H1 (cell line): ENCODE data around the gene DCTN5. TPM values are rescaled to one million over a fixed set of nuclear protein-coding genes. Genes with fewer than 3 reads are reported as not detected.

Experiments used
- RBBP5 ChIP-seq: IDR thresholded peaks from 2 replicates; pipeline ENCODE4 v1.7.1; 2012; ENCODE audit warnings: low read depth, mild to moderate bottlenecking, inconsistent platforms, low read length, moderate library complexity, borderline replicate concordance
- RFX5 ChIP-seq: IDR thresholded peaks from 2 replicates; pipeline ENCODE4 v1.6.1; 2011; ENCODE audit warnings: low read depth, low read length, improper control_type of control experiment, borderline replicate concordance
- SP1 ChIP-seq: IDR thresholded peaks from 2 replicates; pipeline ENCODE4 v1.6.1; 2011; ENCODE audit warnings: low read depth, low read length
- SP2 ChIP-seq: IDR thresholded peaks from 2 replicates; pipeline ENCODE4 v1.6.1; 2012; ENCODE audit warnings: mild to moderate bottlenecking, low read length, inconsistent platforms
- SRF ChIP-seq: IDR thresholded peaks from 2 replicates; pipeline ENCODE4 v1.6.1; 2011; ENCODE audit warnings: mild to moderate bottlenecking, low read depth, low read length, moderate library complexity
- polyA plus RNA-seq, 7 experiments: library from polyadenylated mRNA; depleted of rRNA in 3 of 7; stranded (reverse) in 5 of 7; unstranded in 2 of 7; fragments of >200 nt in 5 of 7; fragments of 200-250 nt in 2 of 7; gene quantifications; 1 replicate in 5 of 7; 2 replicates in 1 of 7; 4 replicates in 1 of 7; pipeline versions ENCODE4 v1.2.1 to v1.2.3, GENCODE V29; 2011 to 2013; ENCODE audit warnings: missing spikeins in 2 of 7, mixed read lengths in 2 of 7
- total RNA-seq: library from RNA; stranded (reverse); fragmentation: NEBNext Ultra II Directional; extraction: Animal tissue kit (Norgen Biotek cat#: 25700); gene quantifications from 2 replicates; pipeline ENCODE4 v1.2.1, GENCODE V29; 2021

The DCTN5 gene
- total and polyA plus RNA-seq, 2 of the 8 experiments (the other 6 are each of a cell fraction or from before 2014, with no cell fraction given), result 36.0 to 74.0 TPM

GRCh38 chr16:23704772-23705516 is 63.7 kb downstream of the DCTN5 start (continued):
- no peak for TF ChIP-seq SP2
- no peak for TF ChIP-seq SRF
- TF ChIP-seq SP1, result no peak
- TF ChIP-seq RBBP5, result no peak
- TF ChIP-seq RFX5, result no peak
